ENCODE results near the gene FMO3.
A peak's percentile ranks its signal among the peaks of the same experiment; 100 is the strongest.

The FMO3 gene

GRCh38 chr1:171081314-171081753 is 9.4 kb upstream of the FMO3 start:
- DNase-seq (ENCODE audit: insufficient read length, low spot score) (no peak), FAIRE-seq (no peak)
- TF ChIP-seq CTCF (IDR thresholded peaks at IDR 0.05; ENCODE audit: insufficient read depth, missing control alignments): peak; percentile 76

- TF ChIP-seq CTCF (IDR thresholded peaks at IDR 0.05; ENCODE audit: insufficient read depth, missing control alignments): no peak
- peak; percentile 94 for FAIRE-seq
- no peak for DNase-seq (ENCODE audit: insufficient read length, low spot score)
Observed at GRCh38 chr1:171081763-171082201, 8.9 kb upstream of the FMO3 start.

GRCh38 chr1:171082606-171083005 is 8.1 kb upstream of the FMO3 start:
- no peak for TF ChIP-seq CTCF (IDR thresholded peaks at IDR 0.05; ENCODE audit: insufficient read depth, missing control alignments)
- FAIRE-seq (peak; percentile 86), DNase-seq (ENCODE audit: insufficient read length, low spot score) (no peak)

- TF ChIP-seq CTCF (IDR thresholded peaks at IDR 0.05; ENCODE audit: insufficient read depth, missing control alignments): no peak
- DNase-seq (ENCODE audit: insufficient read length, low spot score) (no peak), FAIRE-seq (no peak)
Observed at GRCh38 chr1:171083222-171083621, 7.5 kb upstream of the FMO3 start.

- FAIRE-seq: peak; percentile 16
- no peak for TF ChIP-seq CTCF (IDR thresholded peaks at IDR 0.05; ENCODE audit: insufficient read depth, missing control alignments)
- DNase-seq (ENCODE audit: insufficient read length, low spot score): no peak
Observed at GRCh38 chr1:171084091-171084490, 6.6 kb upstream of the FMO3 start.

- peak; percentile 21 for FAIRE-seq
- no peak for TF ChIP-seq CTCF (IDR thresholded peaks at IDR 0.05; ENCODE audit: insufficient read depth, missing control alignments)
- DNase-seq (ENCODE audit: insufficient read length, low spot score): no peak
Observed at GRCh38 chr1:171084870-171085269, 5.8 kb upstream of the FMO3 start.

- no peak for FAIRE-seq
Observed at GRCh38 chr1:171087896-171088295, 2.8 kb upstream of the FMO3 start.

More at GRCh38 chr1:171087896-171088295, 2.8 kb upstream of the FMO3 start:
- no peak for DNase-seq (ENCODE audit: insufficient read length, low spot score)
- no peak for TF ChIP-seq CTCF (IDR thresholded peaks at IDR 0.05; ENCODE audit: insufficient read depth, missing control alignments)

Measured in D721Med (cell line).